ENCODE measurements around the gene ZRANB3. TPM values are rescaled to one million over a fixed set of nuclear protein-coding genes. Genes with fewer than 3 reads are reported as not detected.

Gene ZRANB3
- total and polyA plus RNA-seq, 2 donors (not counting 3 experiments of a cell fraction or from before 2014, with no cell fraction given): 2.2 to 6.0 TPM

DNA sequence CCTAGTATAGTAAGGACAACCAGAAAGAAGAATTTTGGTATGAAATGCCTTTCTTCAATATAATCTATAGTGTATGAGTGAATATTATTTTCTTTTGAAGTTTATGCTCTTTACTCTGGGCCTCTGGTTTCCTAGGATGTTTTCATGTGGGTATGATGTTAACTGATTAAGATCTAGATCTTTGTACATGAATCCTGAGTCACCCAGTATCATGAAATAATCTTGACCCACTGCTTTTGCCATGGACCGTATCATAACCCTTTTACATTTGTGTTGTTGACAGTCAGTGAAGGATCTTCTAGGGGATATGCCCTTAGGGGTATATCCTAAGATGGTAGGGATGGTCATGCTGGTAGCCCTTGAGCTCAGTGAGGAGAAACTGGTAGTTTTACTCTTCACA, 378.7 kb downstream of the ZRANB3 start:
- ChIA-PET CTCF (interaction anchor here (0.6 kb wide), 1 partner anchor 518 kb away, joined by 3 read pairs; no protein-coding TSS in a partner anchor), POLR2A (no interaction called here)
- BruUV-seq (replicated peaks): no TSS peak
- no peaks in the 10 kb centered on the region for H4K20me1 ChIP-seq (replicated peaks; ENCODE audit: control insufficient read depth, extremely low read depth, insufficient read depth, low read length)
- no peak for FAIRE-seq
- TF ChIP-seq POLR2A (IDR thresholded peaks at IDR 0.05; ENCODE audit: low read depth, low read length): no peak
- no peak for TF ChIP-seq FOS (IDR thresholded peaks at IDR 0.05; ENCODE audit: borderline replicate concordance, insufficient read depth, low read length)
- no peak for TF ChIP-seq GATA2 (IDR thresholded peaks at IDR 0.05; ENCODE audit: insufficient read depth, insufficient read length, low read depth, low read length)
- no peak overlapping the region for H3K27ac ChIP-seq (ENCODE audit: insufficient read depth, low read depth, low read length)
- dilution Hi-C loops (cut with MboI; ENCODE audit: extremely low pct_ligation_motif_present, low sequenced_read_pairs) (no loop called here), intact Hi-C loops (cut with micrococcal nuclease) (no loop called here)
- H3K9me1 ChIP-seq (replicated peaks; ENCODE audit: control insufficient read depth, extremely low read depth, insufficient read depth, low read length): no peaks in the 10 kb centered on the region
- no peaks in the 10 kb centered on the region for H3K9me3 ChIP-seq (replicated peaks; ENCODE audit: control insufficient read depth, insufficient read depth, low read length)
- no peaks in the 10 kb centered on the region for H3K79me2 ChIP-seq (ENCODE audit: control insufficient read depth, insufficient read depth, low read length)
- no peak for DNase-seq (ENCODE audit: low read depth, low spot score)
- H2AFZ ChIP-seq (ENCODE audit: low read depth, low read length): no peak overlapping the region
- no peaks in the 10 kb centered on the region for H3K4me1 ChIP-seq (ENCODE audit: control insufficient read depth, extremely low read depth, insufficient read depth, low read length)
- no peak overlapping the region for H3K4me2 ChIP-seq (ENCODE audit: insufficient read depth, low read length)
- H3K9ac ChIP-seq (replicated peaks; ENCODE audit: extremely low read depth, insufficient read depth, low read length): no peak overlapping the region
- no peak overlapping the region for H3K4me3 ChIP-seq (replicated peaks in 1 of 3; ENCODE audit: insufficient read depth in 1 of 3, low read depth in 1 of 3, low read length in 3 of 3)
- peaks cover 10 to 15% of the 10 kb centered on the region in 2 experiments for H3K36me3 ChIP-seq (ENCODE audit: control insufficient read depth in 2 of 2, extremely low read depth in 1 of 2, insufficient read depth in 2 of 2, low read length in 2 of 2)
- H3K27me3 ChIP-seq (ENCODE audit: control insufficient read depth in 2 of 2, insufficient read depth in 2 of 2, low read length in 2 of 2): no peaks in the 10 kb centered on the region

GRCh38 chr2:135151615-135152014, 379.4 kb downstream of the ZRANB3 start:
- H3K4me3 ChIP-seq (replicated peaks in 1 of 3; ENCODE audit: insufficient read depth in 1 of 3, low read depth in 1 of 3, low read length in 3 of 3): no peak overlapping the region
- peaks cover 10 to 15% of the 10 kb centered on the region in 2 experiments for H3K36me3 ChIP-seq (ENCODE audit: control insufficient read depth in 2 of 2, extremely low read depth in 1 of 2, insufficient read depth in 2 of 2, low read length in 2 of 2)
- H3K79me2 ChIP-seq (ENCODE audit: control insufficient read depth, insufficient read depth, low read length): no peaks in the 10 kb centered on the region
- no peaks in the 10 kb centered on the region for H3K27me3 ChIP-seq (ENCODE audit: control insufficient read depth in 2 of 2, insufficient read depth in 2 of 2, low read length in 2 of 2)
- no TSS peak for BruUV-seq (replicated peaks)
- no peaks in the 10 kb centered on the region for H3K9me1 ChIP-seq (replicated peaks; ENCODE audit: control insufficient read depth, extremely low read depth, insufficient read depth, low read length)
- H3K27ac ChIP-seq (ENCODE audit: insufficient read depth, low read depth, low read length): no peak overlapping the region
- H3K4me2 ChIP-seq (ENCODE audit: insufficient read depth, low read length): no peak overlapping the region
- no peaks in the 10 kb centered on the region for H3K9me3 ChIP-seq (replicated peaks; ENCODE audit: control insufficient read depth, insufficient read depth, low read length)
- H3K9ac ChIP-seq (replicated peaks; ENCODE audit: extremely low read depth, insufficient read depth, low read length): no peak overlapping the region
- TF ChIP-seq CTCF (IDR thresholded peaks at IDR 0.05; ENCODE audit: extremely low read depth in 1 of 2, insufficient read depth in 1 of 2, low read depth in 1 of 2, low read length in 2 of 2): no peak
- TF ChIP-seq EZH2 (IDR thresholded peaks at IDR 0.05; ENCODE audit: borderline replicate concordance, low read depth, low read length, severe bottlenecking): no peak
- TF ChIP-seq FOS (IDR thresholded peaks at IDR 0.05; ENCODE audit: borderline replicate concordance, insufficient read depth, low read length): no peak
- no peak for TF ChIP-seq MAX (IDR thresholded peaks at IDR 0.05; ENCODE audit: insufficient read depth, insufficient read length)
- no peak for TF ChIP-seq GATA2 (IDR thresholded peaks at IDR 0.05; ENCODE audit: insufficient read depth, insufficient read length, low read depth, low read length)
- TF ChIP-seq POLR2A (IDR thresholded peaks at IDR 0.05; ENCODE audit: low read depth, low read length): no peak
- TF ChIP-seq MYC (IDR thresholded peaks at IDR 0.05; ENCODE audit: low read depth, low read length): no peak
- TF ChIP-seq POLR2AphosphoS5 (IDR thresholded peaks at IDR 0.05; ENCODE audit: insufficient read depth, low read depth, low read length): no peak
- TF ChIP-seq JUN (IDR thresholded peaks at IDR 0.05; ENCODE audit: borderline replicate concordance, insufficient read depth, insufficient read length, low read depth): no peak
- intact Hi-C loops (cut with micrococcal nuclease) (no loop called here), dilution Hi-C loops (cut with MboI; ENCODE audit: extremely low pct_ligation_motif_present, low sequenced_read_pairs) (no loop called here)
- FAIRE-seq: no peak
- CTCF ChIA-PET: no interaction called here
- POLR2A ChIA-PET: no interaction called here
- DNase-seq (ENCODE audit: low read depth, low spot score): no peak
- H4K20me1 ChIP-seq (replicated peaks; ENCODE audit: control insufficient read depth, extremely low read depth, insufficient read depth, low read length): no peaks in the 10 kb centered on the region
- no peaks in the 10 kb centered on the region for H3K4me1 ChIP-seq (ENCODE audit: control insufficient read depth, extremely low read depth, insufficient read depth, low read length)
- no peak overlapping the region for H2AFZ ChIP-seq (ENCODE audit: low read depth, low read length)

All from endothelial cell of umbilical vein (primary cell).